GOT3 (cell line): ENCODE results near the gene NAALAD2.
"Not testable (repeated sequence)": the region's sequence is repeated elsewhere in the genome, so short reads cannot be mapped to it uniquely, and the experiment has no call there.

Source experiments
- DNase-seq: peaks from one replicate; lab custom pipeline; 2025; ENCODE audit warnings: mixed read lengths; lab: John Stamatoyannopoulos, UW

NAALAD2 gene

GRCh38 chr11:90134478-90135003, at the start of gene NAALAD2:
NAALAD2 (plus strand) TSS chr11:90134663; CDS start chr11:90134759, 96 bp downstream.
- no peak for DNase-seq

GRCh38 chr11:90085650-90086049, 48.8 kb upstream of the NAALAD2 start, which contains the start of gene UBTFL1:
UBTFL1 (plus strand) TSS chr11:90085950; CDS start chr11:90085950, 0 bp downstream.
- not testable (repeated sequence) for DNase-seq

- DNase-seq, result not testable (repeated sequence)
Observed at GRCh38 chr11:90088731-90089130, 45.7 kb upstream of the NAALAD2 start.

GRCh38 chr11:90095230-90095924, 39.1 kb upstream of the NAALAD2 start:
- DNase-seq, result not testable (repeated sequence)

DNA sequence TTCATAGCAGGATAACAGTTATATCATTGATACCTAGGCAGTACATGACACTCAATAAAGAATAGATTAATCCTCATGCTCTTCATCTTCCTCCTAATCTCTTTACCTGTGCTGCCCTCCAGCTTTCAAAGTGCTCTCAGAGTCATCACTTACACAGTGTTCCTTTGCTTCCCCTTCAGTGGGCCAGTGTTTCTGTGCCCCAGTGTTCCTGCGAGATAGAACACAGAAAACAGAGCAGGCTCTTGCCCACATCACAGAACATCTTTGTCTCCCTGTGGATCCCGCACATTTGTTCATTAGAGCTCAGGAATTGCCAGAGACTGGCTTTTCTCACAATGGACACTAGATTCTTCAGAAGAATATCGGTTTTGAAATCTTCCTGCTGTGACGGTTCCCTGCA, 36.2 kb upstream of the NAALAD2 start:
- DNase-seq, result not testable (repeated sequence)

DNA sequence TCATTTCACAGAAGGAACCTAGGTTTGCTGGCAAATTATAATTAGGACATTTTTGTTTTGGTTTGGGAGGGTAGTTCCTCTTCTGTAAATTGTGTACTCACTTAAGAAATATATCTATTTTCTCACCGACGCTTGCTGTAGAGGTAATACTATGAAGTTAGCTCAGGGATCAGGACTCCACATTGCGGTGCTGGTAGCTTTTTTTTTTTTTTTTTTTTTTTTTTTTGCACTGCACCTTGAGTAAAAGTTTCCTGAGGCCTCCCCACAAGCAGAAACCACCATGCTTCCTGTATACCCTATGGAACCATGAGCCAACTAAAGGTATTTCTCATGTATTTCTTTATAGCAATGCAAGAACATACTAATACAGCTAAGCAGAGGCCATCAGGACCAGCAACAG, 34.0 kb upstream of the NAALAD2 start:
- DNase-seq, result no peak

- DNase-seq, result no peak
Observed at GRCh38 chr11:90113541-90113940, 20.9 kb upstream of the NAALAD2 start.

- no peak for DNase-seq
Observed at GRCh38 chr11:90120191-90120590, 14.3 kb upstream of the NAALAD2 start.

- no peak for DNase-seq
Observed at GRCh38 chr11:90124371-90124770, 10.1 kb upstream of the NAALAD2 start.

GRCh38 chr11:90124946-90125345, 9.5 kb upstream of the NAALAD2 start:
- no peak for DNase-seq

- DNase-seq, result no peak
Observed at GRCh38 chr11:90133560-90134477, 644 bp upstream of the NAALAD2 start.

GRCh38 chr11:90135016-90135415, 553 bp downstream of the NAALAD2 start:
- DNase-seq, result no peak

DNA sequence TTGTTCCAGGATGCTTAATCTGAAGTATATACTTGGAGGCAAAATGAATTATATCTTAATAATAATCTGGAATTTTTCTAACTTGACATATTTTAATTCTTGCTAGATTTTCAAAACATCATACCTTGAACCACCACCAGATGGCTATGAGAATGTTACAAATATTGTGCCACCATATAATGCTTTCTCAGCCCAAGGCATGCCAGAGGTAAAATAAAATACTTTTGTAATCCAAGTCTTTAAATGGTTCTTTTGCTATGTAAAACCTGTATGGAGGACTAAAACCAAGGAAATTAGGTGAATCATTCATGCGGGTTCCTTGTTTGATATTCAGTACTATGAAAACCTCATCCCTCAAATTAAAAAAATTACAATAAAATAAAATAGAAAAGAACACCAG, 14.4 kb downstream of the NAALAD2 start:
- DNase-seq, result no peak

DNA sequence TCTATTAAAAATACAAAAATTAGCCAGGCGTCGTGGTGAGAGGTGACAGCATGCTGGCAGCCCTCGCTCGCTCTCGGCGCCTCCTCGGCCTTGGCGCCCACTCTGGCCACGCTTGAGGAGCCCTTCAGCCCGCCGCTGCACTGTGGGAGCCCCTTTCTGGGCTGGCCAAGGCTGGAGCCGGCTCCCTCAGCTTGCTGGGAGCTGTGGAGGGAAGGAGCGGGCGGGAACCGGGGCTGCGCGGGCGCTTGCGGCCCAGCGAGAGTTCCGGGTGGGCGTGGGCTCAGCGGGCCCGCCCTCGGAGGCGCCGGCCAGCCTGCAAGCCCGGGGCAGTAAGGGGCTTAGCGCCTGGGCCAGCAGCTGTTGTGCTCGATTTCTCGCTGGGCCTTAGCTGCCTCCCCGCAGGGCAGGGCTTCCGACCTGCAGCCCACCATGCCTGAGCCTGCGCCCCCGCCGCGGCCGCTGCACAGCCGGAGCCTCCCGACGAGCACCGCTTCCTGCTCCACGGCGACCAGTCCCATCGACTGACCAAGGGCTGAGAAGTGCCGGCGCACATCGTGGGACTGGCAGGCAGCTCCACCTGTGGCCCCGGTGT, 32.6 kb downstream of the NAALAD2 start:
- not testable (repeated sequence) for DNase-seq

- not testable (repeated sequence) for DNase-seq
Observed at GRCh38 chr11:90167704-90168103, 33.2 kb downstream of the NAALAD2 start.

DNA sequence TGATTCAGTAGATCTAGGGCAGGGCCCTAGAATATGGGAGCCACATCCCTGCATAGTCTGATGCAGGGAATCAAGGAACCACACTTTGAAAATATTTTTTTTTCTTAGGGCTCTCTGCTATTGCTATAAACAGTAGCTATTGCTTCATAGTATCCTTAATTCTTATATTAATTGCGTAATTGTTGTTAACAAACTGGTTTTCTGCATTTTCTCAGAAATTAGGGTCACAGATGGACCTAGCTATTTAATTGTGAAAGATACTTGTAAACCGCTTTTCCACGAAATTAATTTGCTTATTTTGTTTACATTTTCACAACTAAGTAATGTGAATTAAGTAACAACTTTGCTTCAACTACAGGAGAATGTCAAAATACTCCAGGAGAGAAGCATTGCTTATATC, 34.1 kb downstream of the NAALAD2 start:
- DNase-seq, result no peak

GRCh38 chr11:90171359-90171758, 36.9 kb downstream of the NAALAD2 start:
- DNase-seq, result no peak

DNA sequence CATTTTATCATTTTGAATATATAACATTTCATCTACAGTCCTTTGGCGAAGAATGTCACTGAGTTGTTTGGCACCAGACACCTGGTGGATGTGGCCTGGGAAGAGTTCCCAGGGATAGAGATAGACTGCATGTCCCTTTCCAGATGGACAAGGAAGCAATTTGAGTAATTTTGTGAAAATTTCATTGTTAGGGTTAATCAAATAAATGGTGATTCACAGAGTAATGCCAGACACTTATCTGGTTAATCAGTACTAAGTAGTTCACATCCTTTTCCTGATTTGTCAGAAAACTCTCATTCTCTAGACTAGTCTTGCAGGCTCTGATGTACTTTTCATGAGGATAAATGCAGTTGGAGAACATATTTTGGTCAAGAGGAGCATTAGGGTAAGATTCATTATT, 41.6 kb downstream of the NAALAD2 start:
- no peak for DNase-seq

GRCh38 chr11:90178751-90179150, 44.3 kb downstream of the NAALAD2 start:
- DNase-seq, result no peak

DNA sequence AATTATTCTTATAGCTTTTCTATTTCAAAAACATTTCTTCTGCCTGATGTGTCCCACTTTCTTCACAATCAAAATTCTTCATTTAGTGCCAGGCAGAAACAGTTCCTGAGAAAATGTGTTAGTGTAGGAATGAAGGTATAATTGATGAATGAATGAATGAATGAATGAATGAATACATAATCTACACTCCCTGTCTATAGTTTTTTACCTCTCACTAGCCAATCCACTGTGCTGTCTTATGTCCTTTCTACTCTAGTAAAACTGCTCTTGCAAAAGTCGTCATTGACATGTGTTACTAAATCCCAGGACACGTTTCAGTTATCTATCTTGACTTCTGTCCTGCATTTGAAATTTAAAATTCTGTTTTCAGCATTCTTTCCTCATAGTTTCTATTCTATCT, 45.5 kb downstream of the NAALAD2 start:
- DNase-seq, result no peak

GRCh38 chr11:90187839-90188238, 53.4 kb downstream of the NAALAD2 start:
- DNase-seq, result no peak

GRCh38 chr11:90189011-90189410, 54.5 kb downstream of the NAALAD2 start:
- no peak for DNase-seq
